Measurements from ENCODE around the gene PLPPR1. TPM values are rescaled to one million over a fixed set of nuclear protein-coding genes. Genes with fewer than 3 reads are reported as not detected.

PLPPR1 gene
- total and polyA plus RNA-seq, 2 donors (not counting 3 experiments of a cell fraction or from before 2014, with no cell fraction given): 0.18 to 0.50 TPM

DNA sequence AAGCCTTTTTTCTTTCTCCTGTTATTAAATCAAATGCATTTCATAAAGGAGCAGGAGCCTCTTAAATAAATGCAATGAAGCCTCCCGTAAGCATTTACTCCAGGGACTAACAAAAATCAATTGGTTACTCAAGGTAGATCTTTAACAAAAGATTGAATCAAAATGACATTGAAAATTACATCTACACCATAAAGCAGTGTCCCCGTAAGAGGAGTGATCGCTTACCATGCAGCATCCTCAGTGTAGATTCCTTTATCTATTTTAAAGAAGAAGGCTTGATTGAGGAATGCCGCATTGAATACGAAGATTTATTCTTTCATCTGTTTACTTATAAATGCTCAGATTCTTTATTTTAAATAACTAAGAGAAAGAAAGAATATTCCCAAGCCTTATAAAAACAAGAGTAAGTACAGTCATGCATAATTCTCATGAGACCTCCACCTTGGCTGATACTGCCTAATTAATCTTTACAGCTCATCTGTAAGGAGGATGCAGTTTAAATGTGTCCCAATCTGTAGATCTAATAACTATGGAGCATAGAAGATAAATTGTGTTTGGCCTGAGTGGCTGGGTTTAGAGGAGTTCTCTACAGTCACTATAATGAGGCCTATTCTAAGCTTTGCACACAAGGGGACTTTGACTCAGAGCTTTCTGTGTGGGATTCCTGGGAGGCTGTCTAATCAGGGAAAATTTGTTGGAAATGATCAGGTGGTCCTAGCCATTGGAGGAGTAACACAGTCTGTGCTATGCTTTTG is 55.1 kb downstream of the PLPPR1 start:
- no peak overlapping the region for H3K27ac ChIP-seq (ENCODE audit: insufficient read depth, low read depth, low read length)
- FAIRE-seq (no peak), DNase-seq (ENCODE audit: low read depth, low spot score) (no peak)
- H2AFZ ChIP-seq (ENCODE audit: low read depth, low read length): no peak overlapping the region
- H3K36me3 ChIP-seq (ENCODE audit: control insufficient read depth in 2 of 2, extremely low read depth in 1 of 2, insufficient read depth in 2 of 2, low read length in 2 of 2): no peaks in the 10 kb centered on the region
- POLR2A ChIA-PET: no interaction called here
- H3K79me2 ChIP-seq (ENCODE audit: control insufficient read depth, insufficient read depth, low read length): no peaks in the 10 kb centered on the region
- no peaks in the 10 kb centered on the region for H3K9me1 ChIP-seq (replicated peaks; ENCODE audit: control insufficient read depth, extremely low read depth, insufficient read depth, low read length)
- H3K4me2 ChIP-seq (ENCODE audit: insufficient read depth, low read length): no peak overlapping the region
- H3K9me3 ChIP-seq (replicated peaks; ENCODE audit: control insufficient read depth, insufficient read depth, low read length): no peaks in the 10 kb centered on the region
- H4K20me1 ChIP-seq (replicated peaks; ENCODE audit: control insufficient read depth, extremely low read depth, insufficient read depth, low read length): no peaks in the 10 kb centered on the region
- BruUV-seq (replicated peaks): no TSS peak
- dilution Hi-C loops (cut with MboI; ENCODE audit: extremely low pct_ligation_motif_present, low sequenced_read_pairs) (no loop called here), intact Hi-C loops (cut with micrococcal nuclease) (no loop called here)
- no peaks in the 10 kb centered on the region for H3K4me1 ChIP-seq (ENCODE audit: control insufficient read depth, extremely low read depth, insufficient read depth, low read length)
- no peak overlapping the region for H3K9ac ChIP-seq (replicated peaks; ENCODE audit: extremely low read depth, insufficient read depth, low read length)
- CTCF ChIA-PET: no interaction called here
- H3K4me3 ChIP-seq (replicated peaks in 1 of 3; ENCODE audit: insufficient read depth in 1 of 3, low read depth in 1 of 3, low read length in 3 of 3): no peak overlapping the region
- TF ChIP-seq, protein P1, sequence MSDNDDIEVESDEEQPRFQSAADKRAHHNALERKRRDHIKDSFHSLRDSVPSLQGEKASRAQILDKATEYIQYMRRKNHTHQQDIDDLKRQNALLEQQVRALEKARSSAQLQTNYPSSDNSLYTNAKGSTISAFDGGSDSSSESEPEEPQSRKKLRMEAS (IDR thresholded peaks at IDR 0.05; ENCODE audit: insufficient read depth, insufficient read length): no peak
- TF ChIP-seq POLR2AphosphoS5 (IDR thresholded peaks at IDR 0.05; ENCODE audit: insufficient read depth, low read depth, low read length) (no peak), JUN (IDR thresholded peaks at IDR 0.05; ENCODE audit: borderline replicate concordance, insufficient read depth, insufficient read length, low read depth) (no peak), MYC (IDR thresholded peaks at IDR 0.05; ENCODE audit: low read depth, low read length) (no peak), POLR2A (IDR thresholded peaks at IDR 0.05; ENCODE audit: low read depth, low read length) (no peak), EZH2 (IDR thresholded peaks at IDR 0.05; ENCODE audit: borderline replicate concordance, low read depth, low read length, severe bottlenecking) (no peak), FOS (IDR thresholded peaks at IDR 0.05; ENCODE audit: borderline replicate concordance, insufficient read depth, low read length) (no peak), GATA2 (IDR thresholded peaks at IDR 0.05; ENCODE audit: insufficient read depth, insufficient read length, low read depth, low read length) (no peak)
- TF ChIP-seq, protein P2, sequence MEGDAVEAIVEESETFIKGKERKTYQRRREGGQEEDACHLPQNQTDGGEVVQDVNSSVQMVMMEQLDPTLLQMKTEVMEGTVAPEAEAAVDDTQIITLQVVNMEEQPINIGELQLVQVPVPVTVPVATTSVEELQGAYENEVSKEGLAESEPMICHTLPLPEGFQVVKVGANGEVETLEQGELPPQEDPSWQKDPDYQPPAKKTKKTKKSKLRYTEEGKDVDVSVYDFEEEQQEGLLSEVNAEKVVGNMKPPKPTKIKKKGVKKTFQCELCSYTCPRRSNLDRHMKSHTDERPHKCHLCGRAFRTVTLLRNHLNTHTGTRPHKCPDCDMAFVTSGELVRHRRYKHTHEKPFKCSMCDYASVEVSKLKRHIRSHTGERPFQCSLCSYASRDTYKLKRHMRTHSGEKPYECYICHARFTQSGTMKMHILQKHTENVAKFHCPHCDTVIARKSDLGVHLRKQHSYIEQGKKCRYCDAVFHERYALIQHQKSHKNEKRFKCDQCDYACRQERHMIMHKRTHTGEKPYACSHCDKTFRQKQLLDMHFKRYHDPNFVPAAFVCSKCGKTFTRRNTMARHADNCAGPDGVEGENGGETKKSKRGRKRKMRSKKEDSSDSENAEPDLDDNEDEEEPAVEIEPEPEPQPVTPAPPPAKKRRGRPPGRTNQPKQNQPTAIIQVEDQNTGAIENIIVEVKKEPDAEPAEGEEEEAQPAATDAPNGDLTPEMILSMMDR (IDR thresholded peaks at IDR 0.05; ENCODE audit: extremely low read depth in 1 of 2, insufficient read depth in 1 of 2, low read depth in 1 of 2, low read length in 2 of 2): no peak
- H3K27me3 ChIP-seq (ENCODE audit: control insufficient read depth in 2 of 2, insufficient read depth in 2 of 2, low read length in 2 of 2): no peaks in the 10 kb centered on the region
